NCI-H524 treated with DMSO at 0.1 percent for 48 hours (cell line): ENCODE data around the gene AKAP9.
"Not testable (repeated sequence)": the region's sequence is repeated elsewhere in the genome, so short reads cannot be mapped to it uniquely, and the experiment has no call there.

Source experiments
- DNase-seq: peaks from one replicate; lab custom pipeline; 2025; lab: John Stamatoyannopoulos, UW

Gene AKAP9

DNA sequence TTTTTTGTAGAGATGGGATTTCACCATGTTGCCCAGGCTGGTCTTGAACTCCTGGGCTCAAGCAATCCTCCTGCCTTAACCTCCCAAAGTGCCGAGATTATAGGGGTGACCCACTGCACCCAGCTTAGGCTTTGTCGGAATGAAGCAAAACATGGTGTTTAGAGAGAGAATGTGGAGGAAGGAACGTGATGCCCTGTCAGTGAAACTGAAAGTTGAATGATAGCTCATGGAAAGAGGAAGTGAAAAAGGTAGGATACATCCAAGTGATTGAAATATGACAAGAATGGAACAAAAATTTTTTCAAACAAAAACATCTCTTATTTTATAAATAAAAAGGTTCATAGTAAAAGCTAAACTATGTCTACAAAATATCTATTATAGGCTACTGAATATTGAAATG lies 5.9 kb downstream of the AKAP9 start:
- no peak for DNase-seq

DNA sequence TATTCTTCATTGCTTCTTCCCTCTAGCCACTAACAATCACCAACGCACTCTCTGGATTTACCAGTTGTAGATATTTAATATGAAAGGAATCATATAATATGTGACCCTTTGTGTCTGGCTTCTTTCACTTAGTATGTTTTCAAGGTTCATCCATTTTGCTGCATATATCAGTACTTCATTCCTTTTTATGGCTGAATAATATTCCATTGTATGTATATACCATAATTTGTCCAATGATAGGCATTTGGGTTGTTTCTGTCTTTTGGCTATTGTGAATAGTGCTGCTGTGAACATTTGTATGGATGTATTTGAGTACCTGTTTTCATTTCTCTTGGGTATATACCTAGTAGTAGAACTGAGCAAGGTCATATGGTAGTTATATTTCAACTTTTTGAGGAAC lies 7.3 kb downstream of the AKAP9 start:
- no peak for DNase-seq

DNA sequence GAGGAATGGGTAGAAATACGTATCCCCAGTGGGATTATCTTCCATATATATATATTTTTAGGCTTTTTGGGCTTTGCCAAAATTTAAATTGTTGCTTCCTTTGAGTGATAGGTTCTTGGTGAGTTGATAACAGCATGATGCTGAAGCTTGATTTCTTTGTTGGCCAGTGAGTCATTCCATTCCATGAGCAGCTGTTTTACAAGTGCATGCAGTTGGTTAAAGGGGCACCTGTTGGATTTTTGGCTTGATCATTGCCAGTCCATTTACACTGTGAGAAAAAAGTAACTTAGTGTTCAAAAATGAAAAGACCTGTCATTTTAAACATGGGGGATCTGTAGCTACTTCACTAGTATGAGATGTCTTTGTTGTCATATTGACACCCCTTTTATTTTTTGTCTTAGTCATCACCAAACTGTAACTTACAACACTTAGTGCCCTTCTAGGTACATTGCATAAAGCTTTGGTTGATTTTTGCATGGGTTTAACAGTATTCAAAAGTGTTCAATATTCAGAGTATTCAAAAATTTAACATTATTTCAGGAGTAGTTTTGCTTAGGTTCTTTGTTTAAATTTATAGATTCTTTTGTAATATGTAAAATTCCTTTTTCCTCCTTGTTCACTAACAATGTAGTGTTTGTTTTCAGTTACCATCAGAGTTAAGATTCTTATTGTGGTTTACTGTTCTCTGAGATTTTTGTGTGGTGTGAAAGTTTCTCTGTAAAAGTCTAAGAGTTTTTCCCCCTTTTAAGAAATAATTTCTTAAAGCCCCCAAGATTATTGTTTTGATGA lies 8.8 kb downstream of the AKAP9 start:
- no peak for DNase-seq

DNA sequence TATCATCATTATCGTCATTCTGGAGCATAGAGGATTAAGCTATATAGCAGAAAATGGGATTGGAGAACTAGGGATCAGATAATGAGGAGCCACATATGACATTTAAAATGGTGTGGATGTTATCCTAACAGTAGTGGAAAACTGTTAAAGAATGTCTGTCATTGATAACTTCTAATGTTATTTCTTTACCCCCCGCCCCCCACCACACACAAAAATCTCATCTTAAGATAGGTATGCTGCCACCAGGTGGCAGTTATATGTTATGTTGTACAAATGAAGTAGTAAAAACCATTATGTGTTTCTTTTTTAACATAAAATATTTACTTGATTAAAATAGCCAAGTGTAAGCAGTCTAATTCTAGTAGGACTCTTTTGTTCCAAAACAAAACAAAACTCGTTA lies 13.0 kb downstream of the AKAP9 start:
- no peak for DNase-seq

DNA sequence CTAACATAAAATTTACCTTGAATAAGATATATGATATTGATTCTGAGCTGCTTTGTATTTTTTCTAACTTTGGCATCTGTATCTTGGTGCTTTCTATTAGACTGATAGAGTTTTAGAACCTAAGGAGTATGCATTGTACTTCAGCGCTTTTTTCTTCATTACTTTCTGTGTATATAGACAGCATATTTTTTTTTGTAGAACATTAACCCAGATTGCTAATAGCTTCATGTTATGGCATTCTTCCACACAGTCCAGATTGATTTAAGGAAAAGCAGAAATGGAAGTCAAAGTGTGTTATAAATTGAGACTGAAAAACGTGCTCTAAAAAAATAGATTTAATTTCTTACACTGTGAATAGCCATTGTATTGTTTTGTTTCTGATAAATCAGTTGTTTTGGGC lies 15.8 kb downstream of the AKAP9 start:
- DNase-seq: not testable (repeated sequence)

DNA sequence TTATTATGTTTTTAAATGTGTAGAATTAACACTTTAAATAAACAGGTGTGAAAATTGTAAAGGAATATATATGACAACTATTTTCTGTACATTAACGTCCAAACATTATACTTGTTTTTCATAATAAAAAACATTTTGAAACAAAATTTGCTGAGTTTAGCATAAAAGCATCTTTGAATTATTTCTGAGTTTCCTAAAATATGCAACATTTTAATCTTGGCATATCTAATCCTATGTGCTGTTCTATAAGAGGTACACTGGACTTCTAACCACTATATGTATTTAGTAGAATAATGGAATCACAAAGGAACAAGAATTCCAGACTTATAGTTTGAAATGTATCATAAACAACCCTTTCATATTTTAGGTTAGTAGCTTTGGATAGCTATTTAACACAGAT lies 16.6 kb downstream of the AKAP9 start:
- DNase-seq: no peak

DNA sequence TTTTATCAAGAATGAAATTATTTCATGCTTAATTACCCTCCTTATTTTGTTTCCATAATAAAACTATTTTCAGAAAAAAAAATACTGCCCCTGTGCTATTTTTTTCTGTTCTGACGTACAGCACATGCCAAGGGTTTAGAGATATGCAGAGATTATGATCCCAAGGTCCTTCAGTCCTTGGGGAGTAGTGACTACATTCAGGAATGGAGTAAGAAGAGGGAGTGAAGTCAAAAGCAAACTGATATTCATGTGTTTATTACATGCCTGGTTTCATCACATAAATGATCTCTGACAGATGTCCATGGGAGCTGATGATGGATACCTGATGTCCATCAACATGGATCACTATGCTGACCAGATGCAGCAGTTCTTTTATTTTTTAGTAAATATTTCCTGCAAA lies 17.2 kb downstream of the AKAP9 start:
- DNase-seq: no peak

DNA sequence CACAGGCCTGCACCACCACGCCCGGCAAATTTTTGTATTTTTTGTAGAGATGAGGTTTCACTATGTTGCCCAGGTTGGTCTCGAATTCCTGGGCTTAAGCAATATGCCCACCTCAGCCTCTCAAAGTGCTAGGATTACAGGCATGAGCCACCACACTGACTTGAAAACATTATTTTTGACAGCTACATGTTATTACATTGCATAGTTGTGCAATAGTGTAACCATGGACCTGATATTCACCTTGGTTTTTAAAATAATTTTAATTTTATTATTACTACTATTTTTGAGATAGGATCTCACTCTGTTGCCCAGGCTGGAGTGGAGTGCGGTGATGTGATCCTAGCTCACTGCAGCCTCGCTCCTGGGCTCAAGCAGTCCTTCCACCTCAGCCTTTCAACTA lies 18.4 kb downstream of the AKAP9 start:
- DNase-seq: no peak

DNA sequence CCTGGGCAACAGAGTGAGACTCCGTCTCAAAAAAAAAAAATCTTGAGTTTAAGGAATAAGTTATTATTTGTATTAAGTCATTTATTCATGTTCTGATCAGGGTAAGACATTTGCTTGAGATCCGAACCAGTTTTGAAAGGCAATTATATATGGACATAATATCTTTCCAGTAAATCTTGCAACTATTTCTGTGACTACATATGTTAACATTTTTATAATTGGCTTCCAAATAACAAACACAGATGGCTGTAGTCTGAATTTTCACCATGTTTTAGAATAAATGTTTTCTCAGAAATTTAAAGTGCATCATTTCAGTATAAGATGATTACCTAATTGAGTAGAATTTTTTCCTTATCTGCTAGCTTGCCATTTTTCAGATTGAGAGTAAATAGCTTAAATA lies 21.2 kb downstream of the AKAP9 start:
- no peak for DNase-seq

DNA sequence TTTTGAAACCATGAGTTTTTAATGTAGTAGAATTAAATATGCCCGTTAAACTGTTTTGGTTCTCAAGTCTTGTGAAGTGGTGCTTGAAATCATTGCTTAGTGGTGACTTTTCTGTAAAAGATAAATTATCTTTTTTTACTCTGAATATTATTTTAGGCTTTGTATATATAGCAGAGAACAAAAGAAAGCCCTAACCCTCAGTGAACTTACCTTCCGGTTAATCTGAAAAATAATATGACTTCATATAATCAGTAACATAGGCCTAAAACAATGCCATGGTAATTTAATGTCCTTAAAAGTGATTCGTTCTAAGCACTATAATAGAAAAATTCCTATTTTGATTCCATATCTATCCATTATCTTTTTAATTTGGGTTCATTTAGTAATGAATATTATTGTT lies 21.8 kb downstream of the AKAP9 start:
- DNase-seq: no peak

DNA sequence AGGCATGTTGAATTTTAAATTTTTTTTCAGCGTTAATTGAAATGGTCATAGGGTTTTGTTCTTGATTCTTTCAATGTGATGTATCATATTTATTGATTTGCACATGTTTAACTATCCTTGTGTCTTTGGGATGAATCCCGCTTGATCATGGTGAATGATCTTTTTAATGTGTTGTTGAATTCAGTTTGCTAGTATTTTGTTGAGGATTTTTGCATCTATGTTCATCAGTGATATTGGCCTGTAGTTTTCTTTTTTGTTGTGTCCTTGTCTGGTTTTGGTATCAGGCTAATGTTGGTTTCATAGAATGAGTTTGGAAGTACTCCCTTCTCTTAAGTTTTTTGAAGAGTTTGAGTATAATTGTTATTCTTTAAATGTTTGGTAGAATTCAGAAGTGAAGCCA lies 26.9 kb downstream of the AKAP9 start:
- DNase-seq: not testable (repeated sequence)

DNA sequence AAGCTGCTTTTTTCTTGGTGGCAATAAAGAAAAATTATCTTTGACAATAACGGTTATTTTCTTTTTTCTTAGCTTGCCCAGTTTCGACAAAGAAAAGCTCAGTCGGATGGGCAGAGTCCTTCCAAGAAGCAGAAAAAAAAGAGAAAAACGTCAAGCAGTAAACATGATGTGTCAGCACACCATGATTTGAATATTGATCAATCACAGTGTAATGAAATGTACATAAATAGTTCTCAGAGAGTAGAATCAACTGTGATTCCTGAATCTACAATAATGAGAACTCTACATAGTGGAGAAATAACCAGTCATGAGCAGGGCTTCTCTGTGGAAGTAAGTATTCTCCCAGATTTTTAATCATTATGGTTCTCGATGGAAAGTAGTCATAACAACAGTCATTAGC lies 33.0 kb downstream of the AKAP9 start:
- no peak for DNase-seq

DNA sequence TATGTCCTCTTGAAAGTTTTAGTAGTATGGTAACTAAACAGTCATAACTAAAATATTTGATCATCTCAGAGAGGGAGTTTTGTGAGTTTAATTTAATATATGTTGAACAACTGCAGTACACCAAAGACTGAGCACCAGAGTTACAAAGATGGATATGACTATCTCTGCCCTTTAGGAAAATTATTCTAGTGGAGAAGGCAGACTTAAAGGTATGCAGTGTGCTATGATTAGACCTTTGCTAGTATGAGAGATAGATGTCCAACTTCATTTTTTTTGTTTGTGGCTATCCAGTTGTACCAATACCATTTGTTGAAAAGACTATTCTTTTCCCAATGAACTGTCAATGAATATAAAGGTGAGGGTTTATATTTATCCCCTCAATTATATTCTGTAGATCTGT lies 33.4 kb downstream of the AKAP9 start:
- no peak for DNase-seq

DNA sequence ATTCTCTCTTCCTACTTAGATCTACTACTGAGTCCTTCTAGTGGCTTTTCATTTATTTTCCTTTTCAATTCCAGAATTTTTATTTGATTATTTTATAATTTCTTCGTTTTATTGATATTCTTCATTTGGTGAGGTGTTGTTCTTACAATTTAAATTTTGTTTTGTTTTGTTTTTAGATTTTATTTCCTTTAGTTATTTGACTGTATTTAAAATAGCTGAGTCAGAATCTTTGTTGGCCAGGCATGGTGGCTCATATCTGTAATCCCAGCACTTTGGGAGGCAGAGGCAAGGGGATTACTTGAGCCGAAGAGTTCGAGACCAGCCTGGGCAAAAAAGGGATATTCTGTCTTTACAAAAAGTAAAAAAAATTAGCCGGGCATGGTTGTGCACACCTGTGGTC lies 36.1 kb downstream of the AKAP9 start:
- DNase-seq: no peak

DNA sequence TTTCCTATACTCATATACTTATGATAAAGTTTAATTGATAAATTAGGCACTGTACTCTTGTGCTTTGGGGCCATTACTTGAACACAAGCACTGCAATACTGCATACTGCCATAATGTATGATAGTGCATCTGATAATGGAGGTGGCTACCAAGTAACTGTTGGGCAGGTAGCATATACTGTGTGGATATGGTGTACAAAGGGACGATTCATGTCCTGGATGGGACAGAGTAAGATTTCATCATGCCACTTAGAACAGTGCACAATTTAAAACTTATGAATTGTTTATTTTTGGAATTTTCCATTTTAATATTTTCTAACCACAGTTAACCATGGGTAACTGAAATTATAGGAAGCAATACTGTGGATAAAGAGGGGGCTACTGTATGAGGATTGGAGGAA lies 38.9 kb downstream of the AKAP9 start:
- DNase-seq: no peak

DNA sequence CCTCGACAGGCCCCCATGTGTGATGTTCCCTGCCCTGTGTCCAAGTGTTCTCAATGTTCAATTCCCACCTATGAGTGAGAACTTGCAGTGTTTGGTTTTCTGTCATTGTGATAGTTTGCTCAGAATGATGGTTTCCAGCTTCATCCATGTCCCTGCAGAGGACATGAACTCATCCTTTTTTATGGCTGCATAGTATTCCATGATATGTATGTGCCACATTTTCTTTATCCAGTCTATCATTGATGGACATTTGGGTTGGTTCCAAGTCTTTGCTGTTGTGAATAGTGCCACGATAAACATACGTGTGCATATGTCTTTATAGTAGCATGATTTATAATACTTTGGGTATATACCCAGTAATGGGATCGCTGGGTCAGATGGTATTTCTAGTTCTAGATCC lies 41.7 kb downstream of the AKAP9 start:
- not testable (repeated sequence) for DNase-seq

DNA sequence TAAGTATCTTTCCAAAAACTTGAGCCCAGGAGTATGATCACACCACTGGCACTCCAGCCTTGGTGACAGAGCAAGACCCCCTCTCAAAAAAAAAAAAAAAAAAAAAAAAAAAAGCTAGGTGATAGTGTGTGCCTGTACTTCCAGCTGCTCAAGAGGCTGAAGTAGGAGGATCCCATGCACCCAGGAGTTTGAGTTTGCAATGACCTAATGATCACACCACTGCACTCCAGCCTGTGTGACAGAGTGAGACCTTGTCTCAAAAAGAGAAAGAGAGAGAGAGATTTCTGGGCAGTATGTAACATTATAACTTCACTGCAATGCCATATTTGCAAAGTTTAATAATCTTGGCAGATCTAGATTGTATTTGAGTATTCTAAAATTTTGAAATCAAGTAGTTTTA lies 47.6 kb downstream of the AKAP9 start:
- DNase-seq: no peak

DNA sequence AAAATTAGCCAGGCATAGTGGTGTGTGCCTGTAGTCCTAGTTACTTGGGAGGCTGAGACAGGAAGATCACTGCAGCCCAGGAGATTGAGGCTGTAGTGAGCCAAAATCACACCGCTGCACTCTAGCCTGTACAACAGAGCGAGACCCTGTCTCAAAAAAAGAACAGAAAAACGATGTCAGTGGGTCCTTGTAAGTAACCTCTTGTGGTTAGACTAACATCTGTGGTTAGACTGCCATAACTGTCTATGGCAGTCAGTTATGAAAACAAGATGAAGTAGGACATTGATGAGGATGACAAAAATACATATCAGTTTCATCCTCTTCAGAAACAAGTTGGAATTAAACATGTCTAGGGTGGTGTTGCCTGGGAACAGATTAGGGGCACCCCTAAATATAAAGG lies 53.3 kb downstream of the AKAP9 start:
- no peak for DNase-seq

DNA sequence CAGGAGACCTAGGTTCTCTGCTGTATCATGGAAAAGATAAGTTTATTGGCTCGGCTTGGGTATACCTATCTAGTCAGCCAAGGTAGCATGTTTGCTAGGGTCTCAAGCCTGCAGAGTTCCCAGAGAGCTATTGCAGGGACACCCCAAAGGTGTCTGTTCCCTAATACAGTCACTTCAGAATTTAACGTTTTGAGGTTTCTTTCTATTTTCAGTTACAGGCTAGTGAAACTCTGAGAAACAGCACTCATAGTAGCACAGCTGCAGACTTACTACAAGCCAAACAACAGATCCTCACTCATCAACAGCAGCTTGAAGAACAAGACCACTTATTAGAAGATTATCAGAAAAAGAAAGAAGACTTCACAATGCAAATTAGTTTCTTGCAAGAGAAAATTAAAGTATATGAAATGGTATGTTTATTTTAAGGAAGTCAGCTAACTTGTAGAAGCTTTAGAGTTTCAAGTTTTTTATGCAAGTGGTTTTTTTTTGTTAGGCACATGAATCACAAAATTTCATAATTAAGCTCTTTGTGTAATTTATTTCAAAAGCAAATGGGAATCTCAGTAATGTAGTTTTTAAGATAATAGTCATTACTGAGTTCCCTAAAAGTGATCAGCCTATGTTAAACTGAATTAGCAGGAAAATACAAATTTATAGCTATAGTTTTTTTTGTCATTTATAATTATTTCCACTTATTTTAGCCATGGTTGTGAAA lies 54.9 kb downstream of the AKAP9 start:
- DNase-seq: no peak

DNA sequence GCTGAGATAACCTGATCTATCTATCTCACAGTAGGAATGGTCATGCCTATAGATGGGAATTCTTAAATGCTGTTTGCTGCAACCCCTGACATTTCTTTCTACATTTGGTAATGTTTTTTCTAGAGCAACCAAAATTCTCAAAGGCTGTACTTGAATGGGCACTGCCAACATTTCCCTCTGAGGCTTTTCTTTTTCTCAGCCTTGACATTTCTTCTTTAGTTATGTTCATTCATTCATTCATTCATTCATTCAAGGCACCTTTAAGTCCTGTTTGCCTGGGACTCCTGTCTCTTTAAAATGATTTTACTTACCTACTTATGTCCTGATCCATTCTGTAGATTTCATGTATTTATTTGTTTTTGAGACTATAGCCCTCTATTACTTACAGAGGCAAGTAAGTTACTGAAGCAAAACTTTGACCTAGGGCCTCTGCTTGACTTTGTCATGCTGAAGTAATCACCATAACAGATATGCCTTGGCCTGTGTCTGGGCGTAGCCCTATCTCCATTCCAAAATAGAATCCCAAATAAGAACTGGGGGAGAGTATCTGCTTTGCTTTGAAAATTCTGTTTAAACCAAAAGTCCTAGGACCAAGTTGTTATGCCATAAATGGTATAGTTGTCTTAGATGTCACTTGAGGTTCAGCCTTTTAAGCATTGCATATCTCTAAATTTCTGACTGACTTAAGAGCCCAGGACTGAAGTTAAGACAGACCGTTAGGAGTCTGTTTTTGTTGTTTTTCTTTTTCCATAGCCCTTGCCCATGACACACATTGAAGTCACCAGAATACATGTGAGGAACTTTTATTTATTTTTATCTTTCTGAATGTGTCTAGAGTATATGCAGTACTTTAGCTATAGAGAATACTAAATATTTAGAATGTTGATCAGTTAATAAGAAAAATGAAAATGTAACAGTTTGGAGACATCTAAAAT lies 59.2 kb downstream of the AKAP9 start:
- DNase-seq: no peak

DNA sequence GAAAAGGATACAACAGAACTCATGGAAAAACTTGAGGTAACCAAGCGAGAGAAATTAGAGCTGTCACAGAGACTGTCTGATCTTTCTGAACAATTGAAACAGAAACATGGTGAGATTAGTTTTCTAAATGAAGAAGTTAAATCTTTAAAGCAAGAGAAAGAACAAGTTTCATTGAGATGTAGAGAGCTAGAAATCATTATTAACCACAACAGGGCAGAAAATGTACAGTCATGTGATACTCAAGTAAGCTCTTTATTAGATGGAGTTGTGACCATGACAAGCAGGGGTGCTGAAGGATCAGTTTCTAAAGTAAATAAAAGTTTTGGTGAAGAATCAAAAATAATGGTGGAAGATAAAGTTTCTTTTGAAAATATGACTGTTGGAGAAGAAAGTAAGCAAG lies 62.1 kb downstream of the AKAP9 start:
- DNase-seq: no peak

DNA sequence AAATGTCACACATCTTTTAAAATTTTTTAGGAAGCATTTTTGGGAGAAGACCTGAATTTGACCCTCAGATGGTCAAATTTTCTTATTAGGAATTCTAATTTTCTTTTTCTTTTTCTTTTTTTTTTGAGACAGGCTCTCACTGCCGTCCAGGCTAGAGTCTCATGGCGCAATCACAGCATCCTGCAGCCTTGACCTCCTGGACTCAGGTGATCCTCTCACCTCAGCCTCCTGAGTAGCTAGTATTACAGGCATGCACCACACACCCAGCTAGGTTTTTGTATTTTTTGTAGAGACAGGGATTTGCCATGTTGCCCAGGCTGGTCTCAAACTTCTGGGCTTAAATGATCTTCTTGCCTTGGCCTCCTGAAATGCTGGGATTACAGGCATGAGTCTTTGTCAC lies 65.4 kb downstream of the AKAP9 start:
- DNase-seq: no peak

DNA sequence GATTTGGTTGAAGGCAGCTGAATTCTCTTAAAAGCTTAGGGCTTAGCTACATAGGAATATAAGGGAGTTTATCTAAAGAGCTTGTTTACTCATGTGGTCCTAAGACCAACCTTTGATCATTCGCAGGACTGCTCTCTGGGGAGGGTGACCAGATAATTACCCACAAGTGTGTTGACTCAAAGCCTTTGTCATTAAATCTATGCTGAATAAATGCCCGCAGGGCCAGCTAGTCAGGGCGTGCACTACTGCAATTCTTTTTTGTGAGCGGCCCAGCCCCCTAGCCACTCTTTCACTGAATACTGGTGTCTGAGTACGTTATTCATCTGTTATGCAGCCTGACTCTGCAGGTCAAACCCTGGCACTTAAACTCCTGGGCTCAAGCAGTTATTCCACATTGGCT lies 69.6 kb downstream of the AKAP9 start:
- no peak for DNase-seq
